Sigmoid colon (tissue), 7 donors: ENCODE data around the gene TARBP2. TPM values are rescaled to one million over a fixed set of nuclear protein-coding genes. Genes with fewer than 3 reads are reported as not detected.

Source experiments
- DNase-seq: peaks from one replicate; pipeline ENCODE4 v3.0.0-alpha.2; 2019
- H3K27ac ChIP-seq, 4 donors: fragments of 200-600 bp; sonication (generic); one replicate each; pipeline ENCODE4 v1.5.1; 2016 to 2019; ENCODE audit warnings: mild to moderate bottlenecking in 1 of 4
- H3K27me3 ChIP-seq, 3 donors: fragments of 200-600 bp; sonication (generic); one replicate each; pipeline ENCODE4 v1.5.1; 2019; ENCODE audit warnings: mild to moderate bottlenecking in 1 of 3
- H3K36me3 ChIP-seq, 4 donors: fragments of 200-600 bp; sonication (generic); one replicate each; pipeline ENCODE4 v1.5.1; 2016 to 2019
- H3K4me1 ChIP-seq, 4 donors: fragments of 200-600 bp; sonication (generic); one replicate each; pipeline ENCODE4 v1.5.1; 2017 to 2019
- H3K4me3 ChIP-seq, 4 donors: fragments of 200-600 bp; sonication (generic); one replicate each; pipeline ENCODE4 v1.5.1; 2017 to 2019; ENCODE audit warnings: mild to moderate bottlenecking in 2 of 4, moderate library complexity in 1 of 4
- H3K9me3 ChIP-seq, 4 donors: fragments of 200-600 bp in 3 of 4; sonication (generic) in 3 of 4; one replicate each; pipeline versions ENCODE4 v1.5.1 to v1.6.1; 2013 to 2019
- EP300 ChIP-seq, 4 donors: sonication (generic); formaldehyde crosslinking; IDR thresholded peaks; one replicate each; pipeline ENCODE4 v1.6.1; 2017; ENCODE audit warnings: antibody characterized with exemption in 4 of 4
- POLR2A ChIP-seq, 2 donors: fragments of 450-650 bp; IDR thresholded peaks; one replicate each; pipeline ENCODE4 v1.6.1; 2016; ENCODE audit warnings: antibody characterized with exemption in 2 of 2, mild to moderate bottlenecking in 2 of 2, moderate library complexity in 2 of 2
- POLR2AphosphoS5 ChIP-seq, 4 donors: sonication (generic); formaldehyde crosslinking; IDR thresholded peaks; one replicate each; pipeline ENCODE4 v1.6.1; 2017; ENCODE audit warnings: antibody characterized with exemption in 4 of 4
- WGBS, 2 donors: extraction: QIAGEN DNeasy Blood & Tissue Kit; methylation state at CpG; one replicate each; pipeline ENCODE4 v1.1.7; 2013; 5-methylcytosine and 5-hydroxymethylcytosine counted together
- intact Hi-C: fragments of 100-400 bp; cut with DNase I; formaldehyde crosslinking; loops from one replicate; pipeline ENCODE4 v1.15.1; 2023
- polyA plus RNA-seq, 3 donors: library from polyadenylated mRNA; stranded (reverse); fragments of 200-250 nt; gene quantifications; one replicate each; pipeline ENCODE4 v1.2.3, GENCODE V29; 2013
- small RNA-seq, 3 donors: library from RNA; depleted of rRNA; stranded (forward); fragments of <200 nt; gene quantifications; one replicate each; pipeline ENCODE3, GENCODE V24; 2016
- total RNA-seq, 4 donors: library from RNA; depleted of rRNA; stranded (reverse); fragments of >200 nt; gene quantifications; one replicate each; pipeline ENCODE4 v1.1.0, GENCODE V29; 2016
- TF ChIP-seq, protein P1 (sequence below), 4 experiments: fragments of 450-650 bp in 3 of 4; fragments of 200-600 bp in 1 of 4; IDR thresholded peaks; one replicate each; pipeline ENCODE4 v1.5.1; 2016 to 2019; ENCODE audit warnings: antibody characterized with exemption in 4 of 4, mild to moderate bottlenecking in 3 of 4, moderate library complexity in 2 of 4
- donor health status: healthy with polysubstance abuse.
- donor health status: Bipolar disorder and iron deficiency.
- donor health status: healthy.

TARBP2 gene
- total and polyA plus RNA-seq, 7 donors, result 16.1 to 29.9 (median 19.7) TPM

DNA sequence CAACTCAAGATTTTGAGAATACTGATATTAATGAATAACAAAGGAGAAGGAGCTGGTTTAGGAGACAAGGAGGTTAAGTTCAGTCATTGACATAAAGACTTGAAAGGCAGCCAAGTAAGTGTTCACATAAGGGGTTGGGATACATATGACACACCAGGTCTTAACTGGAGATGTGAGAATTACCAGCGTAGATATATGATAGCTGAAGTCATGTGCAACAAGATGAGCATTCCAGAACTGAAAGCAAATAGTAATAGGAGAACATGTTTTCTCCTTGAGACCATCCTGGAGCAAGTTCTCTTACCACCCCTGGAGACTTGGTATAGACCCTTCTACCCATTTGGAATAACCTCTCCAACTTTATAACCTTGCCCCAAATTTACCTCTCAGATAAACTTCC, 49.5 kb downstream of the TARBP2 start:
- no peak for DNase-seq
- no peaks in the 10 kb centered on the region for H3K27me3 ChIP-seq
- H3K9me3 ChIP-seq, result no peaks in the 10 kb centered on the region
- H3K4me3 ChIP-seq, result no peak overlapping the region
- H3K4me1 ChIP-seq, result peaks cover 0 to 13% (median 6%) of the 10 kb centered on the region in 4 donors
- peaks cover 0 to 55% (median 19%) of the 10 kb centered on the region in 4 donors for H3K36me3 ChIP-seq
- TF ChIP-seq POLR2A (IDR thresholded peaks at IDR 0.05) (no peak), EP300 (IDR thresholded peaks at IDR 0.05) (no peak), POLR2AphosphoS5 (IDR thresholded peaks at IDR 0.05) (no peak)
- TF ChIP-seq, protein P1, sequence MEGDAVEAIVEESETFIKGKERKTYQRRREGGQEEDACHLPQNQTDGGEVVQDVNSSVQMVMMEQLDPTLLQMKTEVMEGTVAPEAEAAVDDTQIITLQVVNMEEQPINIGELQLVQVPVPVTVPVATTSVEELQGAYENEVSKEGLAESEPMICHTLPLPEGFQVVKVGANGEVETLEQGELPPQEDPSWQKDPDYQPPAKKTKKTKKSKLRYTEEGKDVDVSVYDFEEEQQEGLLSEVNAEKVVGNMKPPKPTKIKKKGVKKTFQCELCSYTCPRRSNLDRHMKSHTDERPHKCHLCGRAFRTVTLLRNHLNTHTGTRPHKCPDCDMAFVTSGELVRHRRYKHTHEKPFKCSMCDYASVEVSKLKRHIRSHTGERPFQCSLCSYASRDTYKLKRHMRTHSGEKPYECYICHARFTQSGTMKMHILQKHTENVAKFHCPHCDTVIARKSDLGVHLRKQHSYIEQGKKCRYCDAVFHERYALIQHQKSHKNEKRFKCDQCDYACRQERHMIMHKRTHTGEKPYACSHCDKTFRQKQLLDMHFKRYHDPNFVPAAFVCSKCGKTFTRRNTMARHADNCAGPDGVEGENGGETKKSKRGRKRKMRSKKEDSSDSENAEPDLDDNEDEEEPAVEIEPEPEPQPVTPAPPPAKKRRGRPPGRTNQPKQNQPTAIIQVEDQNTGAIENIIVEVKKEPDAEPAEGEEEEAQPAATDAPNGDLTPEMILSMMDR (IDR thresholded peaks at IDR 0.05), result no peak
- WGBS, 2 donors, result 42 to 69% methylated on average over 1 of the region's 1 CpG
- no peak overlapping the region for H3K27ac ChIP-seq
- intact Hi-C loops, result no loop called here

DNA sequence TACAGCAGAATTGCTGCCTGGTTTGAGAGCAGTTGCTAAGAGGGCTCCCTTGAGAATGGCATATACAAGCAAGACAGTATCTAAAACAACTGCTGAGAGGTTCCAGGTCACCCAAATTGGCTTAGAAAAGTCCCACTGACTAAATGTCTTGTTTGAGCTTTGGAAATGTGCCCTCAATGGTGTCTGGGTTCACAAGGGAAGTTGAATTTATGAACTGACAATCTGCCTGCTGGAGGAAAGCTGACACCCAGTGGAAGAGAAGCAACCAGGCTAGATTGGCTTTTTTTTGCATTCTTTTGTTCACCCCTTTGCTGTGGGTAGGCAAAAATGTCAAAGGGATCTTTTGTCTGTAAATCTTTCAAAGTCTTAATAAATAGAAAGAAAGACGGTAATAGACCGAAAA, 50.8 kb downstream of the TARBP2 start:
- H3K27ac ChIP-seq, result peak overlapping the region in 3 of 4 donors; percentile 7 to 40 (median 29)
- peaks cover 0 to 51% (median 19%) of the 10 kb centered on the region in 4 donors for H3K36me3 ChIP-seq
- H3K27me3 ChIP-seq, result no peaks in the 10 kb centered on the region
- H3K4me1 ChIP-seq, result peaks cover 0 to 13% (median 6%) of the 10 kb centered on the region in 4 donors
- TF ChIP-seq POLR2A (IDR thresholded peaks at IDR 0.05) (no peak), POLR2AphosphoS5 (IDR thresholded peaks at IDR 0.05) (peak in 2 of 4 donors; percentile 6 to 30)
- H3K4me3 ChIP-seq, result no peak overlapping the region
- 66 to 94% methylated on average over 2 of the region's 2 CpGs for WGBS, 2 donors
- DNase-seq, result no peak
- intact Hi-C loops, result no loop called here
- H3K9me3 ChIP-seq, result no peaks in the 10 kb centered on the region

DNA sequence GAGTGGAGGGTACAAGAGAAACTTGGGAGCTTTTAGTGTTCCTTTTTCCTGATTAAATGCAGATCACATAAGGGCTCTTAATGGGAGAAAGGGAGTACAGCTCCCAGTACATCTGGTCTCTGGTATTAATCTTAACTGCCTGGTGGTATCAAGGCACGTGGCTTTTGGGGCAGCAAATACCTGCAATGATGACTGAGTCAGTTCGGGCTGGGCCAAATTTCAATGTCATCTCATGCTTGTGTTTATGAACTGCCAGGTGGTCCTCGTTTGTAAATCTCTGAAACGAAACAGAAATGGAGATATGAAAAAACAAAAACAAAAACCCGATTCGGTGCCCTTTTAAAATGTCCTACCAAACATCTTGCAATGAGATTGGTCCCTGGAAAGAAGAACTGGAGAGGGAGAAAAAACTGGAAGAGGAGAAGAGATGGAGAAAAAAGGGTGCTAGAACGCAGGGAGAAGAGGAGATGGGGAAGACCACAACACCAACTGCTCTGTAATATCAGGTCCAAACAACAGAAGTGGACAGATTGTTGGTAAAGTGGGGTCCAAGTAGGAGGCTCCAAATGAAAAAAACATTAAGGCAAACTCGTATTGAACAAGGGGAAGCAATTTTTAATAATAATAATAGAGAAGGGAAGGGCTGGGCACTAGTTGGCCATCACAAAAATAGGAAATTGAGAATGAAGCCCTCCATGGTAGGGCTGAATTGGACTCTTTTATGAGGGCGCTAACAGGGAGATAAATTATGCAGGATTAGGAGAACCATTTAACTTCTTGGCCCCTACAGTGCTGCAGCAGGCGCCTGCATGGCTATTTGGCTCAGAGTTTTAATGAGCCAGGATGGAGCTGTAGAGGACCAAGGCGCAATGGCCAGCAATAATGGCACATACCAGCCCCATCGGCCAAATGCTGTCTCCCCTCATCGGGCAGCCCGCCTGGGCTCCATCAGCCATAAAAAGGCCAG, 51.6 kb downstream of the TARBP2 start:
- peaks cover 0 to 48% (median 18%) of the 10 kb centered on the region in 4 donors for H3K36me3 ChIP-seq
- no peak overlapping the region for H3K4me3 ChIP-seq
- no peak for TF ChIP-seq EP300 (IDR thresholded peaks at IDR 0.05)
- TF ChIP-seq, protein P1 (IDR thresholded peaks at IDR 0.05), result no peak
- no peak for TF ChIP-seq POLR2A (IDR thresholded peaks at IDR 0.05)
- TF ChIP-seq POLR2AphosphoS5 (IDR thresholded peaks at IDR 0.05), result no peak
- no peaks in the 10 kb centered on the region for H3K27me3 ChIP-seq
- no peaks in the 10 kb centered on the region for H3K9me3 ChIP-seq
- peaks cover 0 to 18% (median 6%) of the 10 kb centered on the region in 4 donors for H3K4me1 ChIP-seq
- intact Hi-C loops, result no loop called here
- no peak for DNase-seq
- peak overlapping the region in 3 of 4 donors; percentile 7 to 40 (median 29) for H3K27ac ChIP-seq
- 88 to 90% methylated on average over 14 of the region's 14 CpGs for WGBS, 2 donors

Small RNAs within 50 kb of the gene (small RNA-seq; reads per million reads assigned to genes)
- 0 reads per million in 3 donors for gene AC023509.3

Other genes starting within 250 kb of the TARBP2 start
- 1 to 10 TPM in 1 of 4 donors, under 1 TPM in 3; under 0.01 to 1.9 (median 0.22) TPM for gene ESPL1, start 233.0 kb upstream of the TARBP2 start, total RNA-seq
- gene ESPL1, start 233.0 kb upstream of the TARBP2 start, polyA plus RNA-seq, result 1 to 10 TPM; 4.2 to 7.6 (median 5.5) TPM
- gene PFDN5, start 205.7 kb upstream of the TARBP2 start, total RNA-seq, result 1,000 to 10,000 TPM in 2 of 4 donors, 100 to 1,000 TPM in 2; 757 to 1,153 (median 947) TPM
- gene PFDN5, start 205.7 kb upstream of the TARBP2 start, polyA plus RNA-seq, result 1,000 to 10,000 TPM in 1 of 3 donors, 100 to 1,000 TPM in 2; 759 to 1,604 (median 819) TPM
- 10 to 100 TPM; 43.5 to 55.4 (median 50.2) TPM for gene MYG1, start 201.6 kb upstream of the TARBP2 start, total RNA-seq
- 10 to 100 TPM; 26.1 to 59.6 (median 54.1) TPM for gene MYG1, start 201.6 kb upstream of the TARBP2 start, polyA plus RNA-seq
- gene AAAS, start 179.7 kb upstream of the TARBP2 start, total RNA-seq, result 10 to 100 TPM; 38.2 to 62.0 (median 47.4) TPM
- gene AAAS, start 179.7 kb upstream of the TARBP2 start, polyA plus RNA-seq, result 10 to 100 TPM; 10.6 to 35.6 (median 15.0) TPM
- gene SP7, start 164.9 kb upstream of the TARBP2 start, total RNA-seq, result not detected
- not detected for gene SP7, start 164.9 kb upstream of the TARBP2 start, polyA plus RNA-seq
- 10 to 100 TPM; 53.2 to 69.8 (median 61.0) TPM for gene SP1, start 121.1 kb upstream of the TARBP2 start, total RNA-seq
- 10 to 100 TPM; 11.4 to 32.8 (median 16.0) TPM for gene SP1, start 121.1 kb upstream of the TARBP2 start, polyA plus RNA-seq
- not detected for gene AMHR2, start 77.4 kb upstream of the TARBP2 start, total RNA-seq
- under 1 TPM in 1 of 3 donors, not detected in 2; 0.60 TPM for gene AMHR2, start 77.4 kb upstream of the TARBP2 start, polyA plus RNA-seq
- 10 to 100 TPM; 46.7 to 68.1 (median 55.1) TPM for gene PRR13, start 59.5 kb upstream of the TARBP2 start, total RNA-seq
- gene PRR13, start 59.5 kb upstream of the TARBP2 start, polyA plus RNA-seq, result 100 to 1,000 TPM; 521 to 955 (median 870) TPM
- gene PCBP2, start 49.2 kb upstream of the TARBP2 start, total RNA-seq, result 100 to 1,000 TPM; 397 to 661 (median 417) TPM
- 100 to 1,000 TPM; 333 to 455 (median 401) TPM for gene PCBP2, start 49.2 kb upstream of the TARBP2 start, polyA plus RNA-seq
- gene MAP3K12, start 1.8 kb upstream of the TARBP2 start, total RNA-seq, result 10 to 100 TPM; 18.5 to 27.4 (median 25.0) TPM
- gene MAP3K12, start 1.8 kb upstream of the TARBP2 start, polyA plus RNA-seq, result 10 to 100 TPM in 1 of 3 donors, 1 to 10 TPM in 2; 1.6 to 10.1 (median 4.8) TPM
- not detected for gene NPFF, start 6.2 kb downstream of the TARBP2 start, total RNA-seq
- not detected for gene NPFF, start 6.2 kb downstream of the TARBP2 start, polyA plus RNA-seq
- 10 to 100 TPM; 20.3 to 36.0 (median 27.1) TPM for gene ATF7, start 125.1 kb downstream of the TARBP2 start, total RNA-seq
- 10 to 100 TPM; 20.2 to 22.0 (median 21.0) TPM for gene ATF7, start 125.1 kb downstream of the TARBP2 start, polyA plus RNA-seq
- gene ATP5MC2, start 174.8 kb downstream of the TARBP2 start, total RNA-seq, result 100 to 1,000 TPM; 409 to 571 (median 531) TPM
- 100 to 1,000 TPM; 535 to 828 (median 574) TPM for gene ATP5MC2, start 174.8 kb downstream of the TARBP2 start, polyA plus RNA-seq
- 100 to 1,000 TPM; 232 to 322 (median 303) TPM for gene CALCOCO1, start 226.2 kb downstream of the TARBP2 start, total RNA-seq
- 10 to 100 TPM; 24.0 to 59.5 (median 54.7) TPM for gene CALCOCO1, start 226.2 kb downstream of the TARBP2 start, polyA plus RNA-seq